OCI-LY7 (cell line): ENCODE measurements around the gene RFC1. TPM values are rescaled to one million over a fixed set of nuclear protein-coding genes. Genes with fewer than 3 reads are reported as not detected.

ENCODE experiments used
- BruUV-seq: library from RNA; stranded (reverse); fragments of 400-500 nt; replicated peaks from 2 replicates; lab custom pipeline; 2021; lab: Mats Ljungman, UMichigan
- CTCF ChIA-PET: fragments of 300-600 bp; sonication (Branson Sonifier 250); formaldehyde crosslinking; loops from one replicate; lab custom pipeline; 2022; ENCODE audit warnings: antibody characterized with exemption; ENCODE audit not compliant: unreplicated experiment; lab: Charles Lee
- POLR2A ChIA-PET: fragments of 300-600 bp; sonication (Branson Sonifier 250); formaldehyde crosslinking; loops from one replicate; lab custom pipeline; 2022; ENCODE audit warnings: antibody characterized with exemption; lab: Charles Lee
- DNase-seq: peaks from one replicate; pipeline ENCODE4 v3.0.0-alpha.2; 2015; ENCODE audit warnings: low spot score
- H2AFZ ChIP-seq: fragments of 200-600 bp; sonication (generic), shearing (Covaris generic); 2 replicates; pipeline ENCODE4 v1.6.1; 2014; ENCODE audit warnings: mild to moderate bottlenecking, antibody characterized with exemption, low read length, moderate library complexity
- H3K27ac ChIP-seq: fragments of 200-600 bp; sonication (generic); 2 replicates; pipeline ENCODE4 v1.5.1; 2014; ENCODE audit warnings: mixed run types, low read depth, mild to moderate bottlenecking, moderate library complexity, low read length, inconsistent platforms; ENCODE audit not compliant: poor library complexity, severe bottlenecking
- H3K36me3 ChIP-seq: fragments of 200-600 bp; sonication (generic); 2 replicates; pipeline ENCODE4 v1.6.1; 2014; ENCODE audit warnings: mild to moderate bottlenecking, antibody characterized with exemption, low read length, moderate library complexity, mixed read lengths; ENCODE audit not compliant: insufficient read depth
- H3K4me1 ChIP-seq: fragments of 200-600 bp; sonication (generic); 2 replicates; pipeline ENCODE4 v1.5.1; 2014; ENCODE audit warnings: mild to moderate bottlenecking, low read length; ENCODE audit not compliant: insufficient read depth, poor library complexity, severe bottlenecking
- H3K4me2 ChIP-seq: fragments of 200-600 bp; sonication (generic); 2 replicates; pipeline ENCODE4 v1.6.1; 2014; ENCODE audit warnings: mild to moderate bottlenecking, low read length
- H3K4me3 ChIP-seq: fragments of 200-600 bp; sonication (generic); 2 replicates; pipeline ENCODE4 v1.5.1; 2014; ENCODE audit warnings: mild to moderate bottlenecking, low read depth, low read length; ENCODE audit not compliant: poor library complexity, severe bottlenecking
- H3K79me2 ChIP-seq: fragments of 200-600 bp; sonication (generic); 2 replicates; pipeline ENCODE4 v1.6.1; 2016; ENCODE audit warnings: low read depth, mild to moderate bottlenecking, low read length, moderate library complexity, mixed read lengths; ENCODE audit not compliant: insufficient read depth
- H3K9me2 ChIP-seq: fragments of 200-600 bp; sonication (generic); 2 replicates; pipeline ENCODE4 v1.6.1; 2016; ENCODE audit warnings: mild to moderate bottlenecking, low read length, mixed read lengths; ENCODE audit not compliant: insufficient read depth
- H3K9me3 ChIP-seq: fragments of 200-600 bp; sonication (generic); 2 replicates; pipeline ENCODE4 v1.6.1; 2014; ENCODE audit warnings: mild to moderate bottlenecking, mixed run types, low read length, mixed read lengths
- H4K20me1 ChIP-seq: fragments of 200-600 bp; sonication (generic); 2 replicates; pipeline ENCODE4 v1.6.1; 2014; ENCODE audit warnings: mild to moderate bottlenecking, antibody characterized with exemption, low read length, moderate library complexity, mixed read lengths; ENCODE audit not compliant: insufficient read depth
- EZH2phosphoT487 ChIP-seq: fragments of 200-600 bp; sonication (generic); IDR thresholded peaks from 2 replicates; pipeline ENCODE4 v1.6.1; 2018; ENCODE audit warnings: low read depth, borderline replicate concordance, mild to moderate bottlenecking, mixed run types, antibody characterized with exemption, low read length, moderate library complexity, mixed read lengths
- intact Hi-C: fragments of 100-400 bp; cut with micrococcal nuclease; formaldehyde crosslinking; loops from one replicate; pipeline ENCODE4 v1.10.0; 2022; ENCODE audit not compliant: unreplicated experiment
- total RNA-seq, 2 experiments: library from RNA; depleted of rRNA in 1 of 2; stranded (reverse); fragments of >200 nt in 1 of 2; shearing (Covaris generic) in 1 of 2; gene quantifications; 2 replicates each; pipeline ENCODE4 v1.2.3, GENCODE V29; 2014 to 2022
- TF ChIP-seq, protein P1 (sequence below): fragments of 200-600 bp; sonication (generic); conservative IDR thresholded peaks from 2 replicates; pipeline ENCODE4 v1.5.1; 2014; ENCODE audit warnings: mild to moderate bottlenecking, antibody characterized with exemption, low read length, moderate library complexity, mixed read lengths

RFC1 gene
- total RNA-seq, 2 experiments from 2014 or later = 72.7 to 129 TPM

- no peak overlapping the region for H3K4me2 ChIP-seq
Measured at GRCh38 chr4:39337841-39338240, 28.3 kb downstream of the RFC1 start.

GRCh38 chr4:39335566-39335965 lies 30.6 kb downstream of the RFC1 start:
- intact Hi-C loops = no loop called here
- no peak overlapping the region for H3K4me2 ChIP-seq
- H4K20me1 ChIP-seq = no peaks in the 10 kb centered on the region
- H2AFZ ChIP-seq = no peak overlapping the region
- H3K36me3 ChIP-seq = peaks cover 62% of the 10 kb centered on the region
- H3K4me1 ChIP-seq = peaks cover 3% of the 10 kb centered on the region
- TF ChIP-seq EZH2phosphoT487 = no peak
- TF ChIP-seq, protein P1, sequence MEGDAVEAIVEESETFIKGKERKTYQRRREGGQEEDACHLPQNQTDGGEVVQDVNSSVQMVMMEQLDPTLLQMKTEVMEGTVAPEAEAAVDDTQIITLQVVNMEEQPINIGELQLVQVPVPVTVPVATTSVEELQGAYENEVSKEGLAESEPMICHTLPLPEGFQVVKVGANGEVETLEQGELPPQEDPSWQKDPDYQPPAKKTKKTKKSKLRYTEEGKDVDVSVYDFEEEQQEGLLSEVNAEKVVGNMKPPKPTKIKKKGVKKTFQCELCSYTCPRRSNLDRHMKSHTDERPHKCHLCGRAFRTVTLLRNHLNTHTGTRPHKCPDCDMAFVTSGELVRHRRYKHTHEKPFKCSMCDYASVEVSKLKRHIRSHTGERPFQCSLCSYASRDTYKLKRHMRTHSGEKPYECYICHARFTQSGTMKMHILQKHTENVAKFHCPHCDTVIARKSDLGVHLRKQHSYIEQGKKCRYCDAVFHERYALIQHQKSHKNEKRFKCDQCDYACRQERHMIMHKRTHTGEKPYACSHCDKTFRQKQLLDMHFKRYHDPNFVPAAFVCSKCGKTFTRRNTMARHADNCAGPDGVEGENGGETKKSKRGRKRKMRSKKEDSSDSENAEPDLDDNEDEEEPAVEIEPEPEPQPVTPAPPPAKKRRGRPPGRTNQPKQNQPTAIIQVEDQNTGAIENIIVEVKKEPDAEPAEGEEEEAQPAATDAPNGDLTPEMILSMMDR = no peak
- no peak for DNase-seq
- no TSS peak for BruUV-seq
- H3K79me2 ChIP-seq = peaks cover 96% of the 10 kb centered on the region
- ChIA-PET CTCF (no interaction called here), POLR2A (interaction anchor here (1.0 kb wide), 1 partner anchor 23 kb away, joined by 3 read pairs; no protein-coding TSS in a partner anchor)
- 0 out of 2 replicates have a peak, but pooled peaks cover 4% of the 10 kb centered on the region for H3K9me3 ChIP-seq
- H3K4me3 ChIP-seq = no peak overlapping the region
- no peak overlapping the region for H3K27ac ChIP-seq
- no peaks in the 10 kb centered on the region for H3K9me2 ChIP-seq

More at GRCh38 chr4:39337841-39338240, 28.3 kb downstream of the RFC1 start:
- 0 out of 2 replicates have a peak, but pooled peaks cover under 1% of the 10 kb centered on the region for H3K9me3 ChIP-seq
- no peak for DNase-seq
- ChIA-PET CTCF (no interaction called here), POLR2A (interaction anchor here (0.7 to 1.1 kb wide), 2 partner anchors 47 to 1326 kb away, joined by 3 to 7 read pairs; no protein-coding TSS in a partner anchor)
- H3K4me3 ChIP-seq = no peak overlapping the region
- intact Hi-C loops = no loop called here
- no peaks in the 10 kb centered on the region for H3K4me1 ChIP-seq
- no peak overlapping the region for H2AFZ ChIP-seq
- H4K20me1 ChIP-seq = no peaks in the 10 kb centered on the region
- H3K27ac ChIP-seq = no peak overlapping the region
- H3K9me2 ChIP-seq = no peaks in the 10 kb centered on the region
- no TSS peak for BruUV-seq
- peaks cover 70% of the 10 kb centered on the region for H3K36me3 ChIP-seq
- peaks cover 90% of the 10 kb centered on the region for H3K79me2 ChIP-seq
- TF ChIP-seq, protein P1 = no peak
- TF ChIP-seq EZH2phosphoT487 = no peak

DNA sequence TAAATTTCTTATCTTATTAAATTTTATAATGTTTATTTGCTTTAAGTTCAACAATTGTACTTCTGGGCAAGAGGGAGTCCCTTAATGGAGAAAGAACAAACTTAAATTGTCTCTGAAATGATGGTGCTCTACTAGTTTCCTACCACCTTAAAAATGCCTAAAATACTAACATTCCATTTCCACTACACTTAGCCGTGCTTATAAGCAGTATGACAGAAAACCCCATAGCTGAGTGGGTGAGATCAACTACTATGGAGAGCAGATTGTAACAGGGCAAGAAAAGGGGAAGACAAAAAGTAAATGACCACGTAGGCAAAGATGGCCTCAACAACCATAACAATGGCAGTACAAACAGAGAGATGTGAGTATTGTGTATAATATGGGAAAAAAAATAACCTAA lies 35.0 kb downstream of the RFC1 start:
- no peak for DNase-seq
- Histone ChIP-seq H3K4me1 (peaks cover 3% of the 10 kb centered on the region), H3K36me3 (peaks cover 63% of the 10 kb centered on the region), H3K9me2 (no peaks in the 10 kb centered on the region), H3K9me3 (peaks cover 9% of the 10 kb centered on the region; the same call in 1 of the 2 replicates), H3K79me2 (peaks cover 88% of the 10 kb centered on the region), H4K20me1 (no peaks in the 10 kb centered on the region), H3K4me2 (no peak overlapping the region), H3K27ac (no peak overlapping the region), H2AFZ (no peak overlapping the region), H3K4me3 (no peak overlapping the region)
- ChIA-PET POLR2A (interaction anchor here (0.6 to 0.9 kb wide), 4 partner anchors 14 to 90 kb away, joined by 3 to 6 read pairs (median 4); no protein-coding TSS in a partner anchor), CTCF (no interaction called here)
- no TSS peak for BruUV-seq
- TF ChIP-seq EZH2phosphoT487 = no peak
- TF ChIP-seq, protein P1 = no peak
- intact Hi-C loops = no loop called here
